ENCODE results near the gene NAIF1.
"Not testable (repeated sequence)": the region's sequence is repeated elsewhere in the genome, so short reads cannot be mapped to it uniquely, and the experiment has no call there.

NAIF1 gene

DNA sequence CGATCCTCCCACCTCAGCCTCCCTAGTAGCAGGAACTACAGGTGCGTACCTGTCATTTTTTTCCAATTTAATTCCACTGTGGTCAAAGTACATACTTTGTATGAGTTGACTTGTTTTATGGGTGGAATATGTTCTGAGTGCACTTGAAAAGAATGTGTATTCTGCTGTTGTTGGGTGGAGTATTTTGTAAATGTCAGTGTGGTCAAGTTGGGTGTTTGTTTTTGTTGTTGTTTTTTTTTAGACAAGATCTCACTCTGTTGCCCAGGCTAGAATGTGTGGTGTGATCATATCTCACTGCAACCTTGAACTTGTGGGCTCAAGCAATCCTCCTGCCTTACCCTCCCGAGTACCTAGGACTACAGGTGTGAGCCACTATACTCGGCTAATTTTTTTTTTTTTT, 18.8 kb upstream of the NAIF1 start:
- DNase-seq (ENCODE audit: low spot score): no peak

DNA sequence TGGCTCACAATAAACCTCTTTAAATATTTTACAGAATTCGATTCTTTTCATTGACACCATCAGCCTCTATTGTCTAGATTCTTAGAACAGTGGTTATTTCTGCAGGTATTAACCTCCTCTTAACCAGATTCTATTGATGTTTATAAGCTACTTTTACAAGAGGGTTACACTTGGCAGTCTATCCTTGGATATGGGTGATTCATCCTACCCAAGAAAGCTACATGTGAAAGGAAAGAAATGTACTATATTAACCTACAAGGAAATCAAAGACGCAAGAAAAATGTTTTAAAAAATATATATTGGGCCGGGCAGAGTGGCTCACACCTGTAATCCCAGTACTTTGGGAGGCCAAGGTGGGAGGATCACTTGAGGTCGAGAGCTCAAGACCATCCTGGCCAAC, 17.6 kb upstream of the NAIF1 start:
- no peak for DNase-seq (ENCODE audit: low spot score)

DNA sequence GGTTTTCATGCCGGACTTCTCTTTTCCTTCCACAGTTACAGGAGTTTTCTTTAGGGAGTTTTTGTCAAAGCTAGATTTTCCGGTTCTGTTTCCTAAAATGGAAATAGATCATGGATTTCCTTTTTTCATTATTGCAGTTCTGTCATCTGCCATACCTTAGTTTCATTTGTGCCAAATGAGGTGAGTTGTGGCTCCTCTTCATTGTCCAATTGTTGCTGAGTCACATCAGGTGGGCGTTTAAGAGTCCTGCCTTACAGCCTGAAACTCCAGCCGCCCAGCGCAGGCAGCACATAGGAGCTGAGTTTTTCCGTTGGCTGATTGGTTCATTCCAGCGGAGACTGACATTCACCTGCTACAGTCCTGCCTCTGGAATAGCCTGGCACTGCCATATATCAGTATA, 15.0 kb upstream of the NAIF1 start:
- DNase-seq (ENCODE audit: low spot score): no peak

DNA sequence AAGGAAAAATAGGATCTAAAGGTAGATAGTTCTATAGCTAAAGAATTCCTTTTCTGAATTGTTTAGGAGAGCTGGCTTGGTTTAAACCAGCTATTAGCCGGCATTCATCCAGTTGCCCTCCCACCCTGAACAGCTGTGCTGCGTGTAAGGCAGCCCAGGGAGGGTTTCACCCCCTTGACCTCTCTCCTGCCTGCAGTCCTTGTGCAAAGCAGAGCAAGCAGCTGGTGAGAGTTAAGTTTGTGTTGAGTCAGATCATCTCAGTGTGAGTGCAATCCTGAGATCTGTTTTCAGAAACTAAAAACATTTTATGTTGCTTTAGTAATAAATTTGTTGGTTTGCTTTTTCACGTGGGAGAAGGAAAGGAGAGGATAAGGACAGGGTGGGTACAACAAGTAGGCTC, 13.9 kb upstream of the NAIF1 start:
- no peak for DNase-seq (ENCODE audit: low spot score)

DNA sequence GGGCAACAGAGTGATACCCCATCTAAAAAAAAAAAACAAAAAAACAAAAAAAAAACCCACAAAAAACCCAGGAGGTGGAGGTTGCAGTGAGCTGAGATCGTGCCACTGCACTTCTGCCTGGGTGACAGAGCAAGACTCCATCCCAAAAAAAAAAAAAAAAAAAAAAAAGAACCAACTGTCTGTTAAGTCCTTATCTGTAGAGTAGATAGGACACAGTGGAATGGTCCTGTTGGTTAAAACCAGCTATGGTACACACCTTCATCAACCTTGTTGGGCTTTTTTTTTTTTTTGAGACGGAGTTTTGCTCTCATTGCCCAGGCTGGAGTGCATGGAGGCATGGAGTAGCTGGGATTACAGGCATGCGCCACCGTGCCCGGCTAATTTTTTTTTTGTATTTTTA, 13.1 kb upstream of the NAIF1 start:
- DNase-seq (ENCODE audit: low spot score): no peak

DNA sequence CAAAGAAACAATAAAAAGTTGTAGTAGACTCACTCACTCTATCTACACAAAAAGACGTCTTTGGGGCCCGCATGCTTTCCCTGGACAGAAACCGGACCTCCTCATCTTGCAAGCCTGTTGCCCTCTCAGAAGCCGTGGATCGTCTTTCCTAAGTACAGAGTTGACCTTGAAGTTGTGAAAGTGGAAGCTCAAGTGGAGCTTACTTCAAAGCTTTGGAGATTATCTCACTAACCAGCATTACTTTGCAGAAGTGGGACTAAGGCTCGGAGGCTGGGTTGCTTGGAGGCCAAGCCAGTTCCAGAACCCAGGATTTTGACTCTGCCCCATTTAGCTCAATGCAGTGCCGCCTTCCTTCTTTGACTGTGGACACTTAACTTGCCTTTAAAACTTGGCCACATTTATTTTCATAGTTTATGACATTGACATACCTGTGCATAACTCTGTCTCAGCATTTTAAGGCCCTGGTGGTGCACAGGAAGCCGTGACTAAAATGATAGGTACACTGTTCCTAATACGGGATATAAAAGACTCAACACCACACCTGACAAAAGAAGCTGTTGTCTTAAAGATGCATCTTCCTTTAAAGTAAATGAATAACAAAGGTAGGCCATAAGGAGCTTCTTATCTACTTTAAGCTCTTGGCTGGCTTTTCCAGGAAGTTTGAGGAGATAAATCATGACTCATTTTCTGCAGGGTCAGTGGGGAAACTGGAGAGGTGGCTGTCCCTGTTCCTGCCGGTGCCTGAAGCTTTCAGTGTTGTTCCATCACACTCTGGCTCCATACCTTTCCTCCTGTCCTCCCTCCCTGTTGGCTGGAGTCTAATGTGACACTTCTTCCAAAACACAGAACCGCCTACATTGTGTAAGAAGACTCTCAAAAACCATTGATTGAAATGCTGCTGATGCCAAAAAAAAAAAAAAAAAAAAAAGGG, 11.6 kb upstream of the NAIF1 start:
- DNase-seq (ENCODE audit: low spot score): peak; percentile 37

DNA sequence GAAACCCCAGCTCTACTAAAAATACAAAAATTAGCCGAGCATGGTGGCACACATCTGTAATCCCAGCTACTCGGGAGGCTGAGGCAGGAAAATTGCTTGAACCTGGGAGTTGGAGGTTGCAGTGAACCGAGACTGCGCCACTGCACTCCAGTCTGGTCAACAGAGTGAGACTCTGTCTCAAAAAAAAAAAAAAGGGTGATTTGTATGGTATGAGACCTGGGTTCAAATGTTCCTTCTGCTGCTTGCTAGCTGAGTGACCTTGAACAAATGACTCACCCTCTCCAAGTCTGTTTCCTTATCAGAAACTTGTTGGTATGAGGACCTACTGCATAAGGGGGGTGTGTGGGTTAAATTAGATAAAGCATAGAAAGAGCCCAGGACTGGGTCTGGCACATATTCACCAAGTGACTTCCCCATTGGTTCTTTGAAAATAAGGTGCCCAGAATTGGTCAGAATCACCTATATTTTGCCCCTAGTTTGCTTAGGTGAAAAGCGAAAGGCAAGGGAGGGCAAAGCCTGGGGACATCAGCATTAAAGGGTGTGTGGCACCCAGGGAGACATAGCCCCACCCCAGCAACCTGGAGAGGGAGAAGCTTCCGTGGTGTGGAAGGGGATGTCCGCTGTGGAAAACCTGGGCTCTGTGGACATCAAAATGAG, 10.9 kb upstream of the NAIF1 start:
- DNase-seq (ENCODE audit: low spot score): no peak

DNA sequence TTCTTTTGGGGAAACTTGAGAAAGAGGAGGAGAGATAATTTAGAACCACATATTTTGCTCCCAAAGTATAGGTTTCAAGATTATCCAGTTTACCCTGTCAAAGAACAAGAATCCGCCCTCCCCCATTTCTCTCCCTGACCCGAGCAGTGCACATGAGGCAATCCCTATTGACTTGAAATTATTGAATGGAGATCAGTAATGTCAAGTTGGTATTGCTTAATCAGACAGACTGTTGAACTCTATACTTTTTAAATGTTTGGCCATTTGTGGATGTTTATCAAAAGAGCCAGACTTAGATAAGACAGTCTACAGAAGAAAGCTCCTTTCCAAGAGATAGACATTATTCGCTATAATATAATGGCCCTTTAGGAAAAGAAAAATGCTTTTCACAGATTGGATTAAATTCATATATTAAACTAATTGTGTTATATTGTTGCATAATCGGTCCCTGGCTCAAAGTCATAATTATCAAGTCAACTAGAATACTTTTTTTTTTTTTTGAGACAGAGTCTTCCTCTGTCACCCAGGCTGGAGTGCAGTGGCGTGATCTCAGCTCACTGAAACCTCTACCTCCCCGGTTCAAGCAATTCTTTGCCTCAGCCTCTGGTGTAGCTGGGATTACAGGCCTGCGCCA, 6.2 kb upstream of the NAIF1 start:
- no peak for DNase-seq (ENCODE audit: low spot score)

DNA sequence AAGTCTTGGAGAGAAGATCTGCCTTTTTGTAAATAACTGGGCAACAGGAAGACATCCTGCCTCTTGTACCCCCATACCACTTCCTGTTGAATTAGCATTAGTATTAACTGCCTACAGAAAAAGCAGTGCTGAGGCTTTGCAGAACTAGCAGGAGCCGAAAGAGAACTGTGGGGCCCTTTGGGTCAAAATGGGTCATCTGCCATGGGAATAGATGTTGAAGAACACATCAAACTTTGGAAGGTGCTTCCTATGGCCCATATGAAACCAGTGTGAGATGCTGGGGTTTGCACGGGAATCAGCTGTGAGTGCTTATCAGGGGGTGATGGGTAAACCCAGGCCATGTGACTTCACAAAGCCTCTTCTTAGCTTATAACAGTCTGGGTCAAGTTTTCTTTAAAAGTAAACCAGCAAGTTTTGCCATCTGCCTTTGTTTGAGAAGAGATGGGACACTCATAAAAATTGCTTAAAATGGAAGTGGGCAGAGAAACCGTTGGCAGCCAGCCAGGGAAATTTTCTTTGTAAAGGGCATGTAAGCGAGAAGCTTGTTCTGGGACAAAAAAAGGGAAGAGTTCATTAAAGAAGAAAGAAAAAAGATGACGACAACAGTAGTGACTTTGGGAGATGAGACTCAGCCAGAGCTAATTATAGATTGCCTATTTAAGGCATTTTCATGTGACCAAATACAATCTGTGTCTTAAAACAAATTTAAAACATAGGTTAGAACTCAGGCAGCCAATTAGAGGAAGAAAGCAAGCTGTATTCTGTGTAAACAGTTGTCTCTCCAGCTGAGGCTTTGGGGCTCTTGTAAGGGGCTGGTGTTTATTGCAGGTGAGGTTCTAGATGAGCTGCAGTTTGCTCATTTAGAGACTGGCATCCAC, 5.3 kb upstream of the NAIF1 start:
- DNase-seq (ENCODE audit: low spot score): peak; percentile 55

DNA sequence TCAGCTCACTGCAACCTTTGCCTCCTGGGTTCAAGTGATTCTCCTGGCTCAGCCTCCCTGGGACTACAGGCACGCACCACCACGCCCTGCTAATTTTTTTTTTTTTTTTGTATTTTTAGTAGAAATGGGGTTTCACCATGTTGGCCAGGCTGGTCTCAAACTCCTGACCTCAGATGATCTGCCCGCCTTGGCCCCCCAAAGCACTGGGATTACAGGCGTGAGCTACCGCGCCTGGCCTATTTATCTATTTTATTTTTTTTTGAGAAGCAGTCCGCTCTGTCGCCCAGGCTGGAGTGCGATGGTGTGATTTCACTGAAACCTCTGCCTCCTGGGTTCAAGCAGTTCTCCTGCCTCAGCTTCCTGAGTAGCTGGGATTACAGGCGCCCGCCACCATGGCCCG, 4.4 kb upstream of the NAIF1 start:
- DNase-seq (ENCODE audit: low spot score): not testable (repeated sequence)

DNA sequence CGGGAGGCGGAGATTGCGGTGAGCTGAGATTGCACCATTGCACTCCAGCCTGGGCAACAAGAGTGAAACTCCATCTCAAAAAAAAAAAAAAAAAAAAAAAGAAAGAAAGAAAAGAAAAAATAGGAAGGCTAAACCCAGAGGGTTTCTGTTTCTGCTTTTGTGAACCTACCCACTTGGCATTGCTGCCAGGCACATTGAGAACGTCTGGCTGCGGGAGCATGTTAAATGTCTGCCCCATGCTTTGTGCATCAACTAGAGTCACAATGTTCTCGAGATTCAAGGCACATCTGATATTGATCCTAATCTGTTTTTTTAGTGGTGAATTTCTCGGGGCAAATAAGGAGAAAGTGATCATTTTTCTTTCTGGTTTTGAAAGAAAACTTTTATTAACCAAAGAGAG, 3.8 kb upstream of the NAIF1 start:
- DNase-seq (ENCODE audit: low spot score): no peak

DNA sequence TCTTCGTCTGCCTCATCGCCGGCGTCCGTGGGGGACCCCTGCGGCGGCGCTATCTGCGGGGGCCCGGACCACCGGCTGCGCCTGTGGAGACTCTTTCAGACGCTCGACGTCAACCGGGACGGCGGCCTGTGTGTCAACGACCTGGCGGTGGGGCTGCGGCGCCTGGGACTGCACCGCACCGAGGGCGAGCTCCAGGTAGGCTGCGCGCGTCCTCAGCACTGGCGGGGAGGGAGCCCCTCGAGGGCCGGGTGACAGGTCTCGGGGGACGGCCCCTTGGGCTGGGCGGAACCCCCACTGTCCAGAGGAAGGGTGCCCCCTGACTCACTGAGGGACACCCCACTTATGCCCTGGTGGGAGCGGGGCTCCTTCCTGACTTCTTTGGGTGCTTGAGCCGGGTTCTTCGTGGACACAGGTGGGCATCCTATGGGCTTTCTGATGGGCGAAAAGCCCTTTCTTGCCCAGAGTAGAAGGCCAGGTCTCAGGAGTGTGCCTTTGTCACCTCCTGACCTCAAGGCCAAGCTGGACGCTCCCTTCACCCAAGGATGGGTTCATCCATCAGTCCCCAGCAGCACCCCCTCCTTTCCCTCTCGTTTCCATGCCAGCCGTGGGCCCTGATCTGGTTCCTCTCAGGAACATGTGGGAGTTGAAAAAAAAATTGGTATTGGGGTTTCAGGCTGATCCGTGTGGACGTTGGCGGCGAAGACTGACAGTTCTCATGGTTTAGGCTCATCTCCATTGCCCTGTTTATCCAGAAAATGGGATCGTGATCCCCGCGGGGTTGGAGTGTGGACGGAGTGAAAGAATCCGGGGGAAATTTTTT, 1.5 kb upstream of the NAIF1 start:
- DNase-seq (ENCODE audit: low spot score): no peak

DNA sequence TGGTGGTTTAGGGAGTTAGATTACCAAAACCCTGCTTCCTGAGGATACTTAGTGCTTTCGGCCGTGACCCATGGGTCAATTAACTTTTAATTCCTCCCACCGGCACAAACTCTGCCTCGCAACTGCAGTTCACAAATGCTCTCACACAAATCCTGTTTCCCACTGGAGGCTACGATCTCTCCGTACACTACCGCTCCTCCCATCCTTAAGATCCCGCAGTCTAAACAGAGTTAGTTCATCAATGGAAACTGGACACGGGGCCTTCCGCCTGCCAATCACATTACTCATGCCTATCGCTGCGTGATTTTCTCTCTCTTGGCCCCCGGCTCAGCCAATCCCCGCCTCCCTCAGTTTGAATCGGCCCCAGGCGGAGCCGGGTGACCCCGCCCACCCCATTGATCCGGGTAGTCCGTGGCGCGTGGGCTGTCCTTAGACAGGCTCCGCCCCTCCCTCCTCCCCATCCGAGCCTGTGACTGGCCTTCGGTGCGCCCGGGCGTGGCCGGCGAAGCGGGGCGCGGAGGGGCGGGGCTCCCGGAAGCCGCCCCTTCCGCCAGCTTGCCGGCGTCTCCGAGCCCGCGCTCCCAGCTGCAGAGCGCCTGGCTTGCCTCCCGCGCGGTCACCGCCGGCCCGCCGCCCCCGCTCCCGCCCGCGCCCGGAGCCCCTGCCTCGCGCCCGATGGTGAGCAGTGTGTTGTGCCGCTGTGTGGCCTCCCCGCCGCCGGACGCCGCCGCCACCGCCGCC, 695 bp upstream of the NAIF1 start, which contains the start of gene SLC25A25:
Gene SLC25A25, plus strand, starts transcription at position 588 of the 741 bp plus-strand sequence. Its CDS starts 88 bp downstream, at position 676.
- DNase-seq (ENCODE audit: low spot score): peak; percentile 100

DNA sequence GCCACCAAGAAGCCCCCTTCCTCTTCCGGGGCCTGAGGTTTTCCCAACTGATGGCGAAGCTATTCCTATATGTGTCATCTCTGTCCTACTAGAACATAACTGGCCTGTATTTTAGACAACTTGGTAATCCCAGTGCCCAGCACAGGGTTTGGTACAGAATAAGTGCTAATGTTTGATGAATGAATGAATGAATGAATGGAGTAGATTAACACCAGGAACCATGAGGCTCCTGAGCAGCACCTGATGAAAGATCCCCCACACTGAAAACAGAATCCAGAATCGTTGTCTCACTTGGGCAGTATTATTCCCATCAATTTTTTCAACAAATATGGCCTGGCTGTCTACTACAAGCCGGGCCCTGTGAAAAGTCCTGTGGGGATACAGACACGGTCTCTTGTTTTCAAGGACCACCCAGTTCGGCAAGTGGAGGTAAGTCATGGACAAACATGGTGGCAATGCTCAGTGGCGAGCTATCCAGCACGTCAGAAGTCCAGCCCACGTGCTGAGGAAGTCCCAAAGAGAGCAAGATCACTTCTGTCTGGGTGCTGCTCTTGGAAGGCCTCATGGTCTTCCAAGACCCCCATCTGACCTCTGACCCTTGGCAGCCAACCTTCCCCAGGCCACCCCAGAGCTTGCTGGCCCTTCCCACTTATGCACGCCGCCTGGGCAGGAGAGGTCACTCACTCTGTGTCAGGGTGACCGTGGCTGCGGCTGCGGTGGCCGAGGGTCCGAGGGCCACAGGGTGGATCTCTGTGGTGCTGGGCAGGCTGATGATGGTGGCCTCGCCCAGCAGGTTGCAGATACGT, 1.0 kb downstream of the NAIF1 start:
- DNase-seq (ENCODE audit: low spot score): no peak

DNA sequence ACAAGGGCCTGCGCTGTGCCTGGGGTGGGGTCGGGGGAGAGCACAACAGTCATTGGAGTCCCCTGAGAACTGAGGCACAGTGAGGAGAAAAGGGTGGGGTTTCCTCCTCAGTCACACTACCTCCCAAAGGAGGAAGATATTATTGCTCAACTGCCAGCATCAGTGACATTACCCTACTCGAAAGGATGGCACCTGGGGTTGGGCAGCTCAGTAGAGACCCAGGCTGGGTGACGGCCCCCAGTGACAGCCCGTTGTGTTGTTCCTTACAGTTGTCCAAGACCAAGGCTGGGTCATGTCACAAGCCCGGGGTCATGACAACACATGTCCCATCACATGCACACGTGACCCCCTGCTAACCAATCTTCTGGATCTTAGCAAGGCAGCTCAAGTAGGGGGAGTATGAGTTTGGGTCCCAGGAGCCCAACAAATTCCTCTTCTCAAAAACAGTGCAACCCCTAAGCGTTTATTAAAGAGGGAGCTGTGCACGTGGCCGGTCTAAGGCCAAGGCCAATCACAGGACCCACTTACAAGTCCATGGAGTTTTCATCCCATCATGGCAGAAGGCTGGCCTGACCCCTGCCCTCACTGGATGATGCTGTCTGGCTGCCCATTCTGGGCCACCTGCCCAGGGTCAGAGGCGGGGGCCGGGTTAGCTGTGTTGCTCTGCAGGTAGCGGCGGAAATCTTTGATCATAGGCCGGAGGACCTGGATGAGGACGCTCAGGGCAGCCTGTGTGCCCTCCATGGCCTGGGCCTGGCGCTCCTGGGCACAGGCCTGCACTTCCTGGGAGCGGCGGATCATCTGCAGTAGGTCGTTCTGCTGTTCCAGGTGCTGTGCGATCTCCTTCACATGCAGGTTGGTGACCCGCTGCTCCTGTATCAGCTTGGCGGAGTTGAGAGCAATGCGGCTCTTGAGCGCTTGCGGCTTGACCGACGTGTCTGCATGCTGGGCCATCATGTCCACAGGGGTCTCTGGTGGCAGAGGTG, 4.0 kb downstream of the NAIF1 start:
- no peak for DNase-seq (ENCODE audit: low spot score)

DNA sequence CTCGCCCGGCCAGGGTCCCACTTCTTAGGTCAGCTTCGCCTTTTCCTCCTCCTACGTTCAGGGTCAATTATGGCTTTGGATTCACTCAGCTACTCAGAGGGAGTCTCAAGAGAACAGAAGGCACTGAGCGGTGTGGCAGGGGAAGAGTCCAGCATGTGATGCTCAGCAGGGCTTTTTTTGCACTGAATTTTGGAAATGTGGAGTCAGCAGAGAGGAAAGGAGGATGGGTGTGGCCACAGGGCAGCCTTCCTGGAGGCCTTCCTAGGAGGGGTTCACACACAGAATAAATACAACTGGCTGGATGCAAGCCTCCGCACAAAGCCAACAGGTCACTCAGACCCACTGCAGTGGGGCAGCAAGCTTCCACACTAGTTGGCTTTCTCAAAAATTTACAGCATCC, 4.8 kb downstream of the NAIF1 start:
- DNase-seq (ENCODE audit: low spot score): no peak

DNA sequence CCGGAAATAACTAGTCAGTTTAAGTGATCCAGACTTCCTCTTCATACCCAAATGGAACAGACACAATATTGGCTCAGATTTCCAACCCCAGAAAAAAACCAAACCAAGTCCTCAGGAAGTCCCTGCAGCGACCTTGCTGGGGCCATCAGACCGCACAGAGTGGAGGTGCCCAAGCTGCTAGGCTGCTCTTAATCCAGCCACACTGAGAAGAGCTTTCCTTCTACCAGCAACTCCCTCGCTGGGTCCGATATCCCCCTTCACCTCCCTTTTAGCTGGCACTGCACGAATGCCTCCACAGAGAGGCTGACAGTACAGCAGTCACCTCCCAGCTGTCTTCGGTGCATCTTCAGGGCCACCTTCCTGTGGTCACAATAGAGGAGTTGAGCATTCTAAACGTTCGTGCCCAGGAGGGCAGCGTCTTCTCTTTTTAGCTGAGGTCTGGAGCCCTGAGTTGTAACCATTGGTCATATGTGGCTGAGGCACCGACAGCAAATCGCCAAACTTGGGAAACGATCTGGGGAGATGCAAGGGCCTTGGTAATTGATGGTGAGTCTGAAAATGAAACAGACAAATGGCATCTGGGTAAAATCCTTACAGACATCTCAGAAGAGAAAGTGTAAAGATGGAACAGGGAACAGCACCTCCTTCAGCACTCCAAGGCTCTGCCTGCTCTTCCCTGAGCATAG, 5.7 kb downstream of the NAIF1 start:
- DNase-seq (ENCODE audit: low spot score): no peak
